HG03571 (cell line): ENCODE measurements around the gene HGS.
"Not testable (repeated sequence)": the region's sequence is repeated elsewhere in the genome, so short reads cannot be mapped to it uniquely, and the experiment has no call there.

Experiments
- ATAC-seq: cut with Tn5 transposase; IDR thresholded peaks from one replicate; pipeline ENCODE4 v1.9.1; 2021; ENCODE audit not compliant: unreplicated experiment

The HGS gene

DNA sequence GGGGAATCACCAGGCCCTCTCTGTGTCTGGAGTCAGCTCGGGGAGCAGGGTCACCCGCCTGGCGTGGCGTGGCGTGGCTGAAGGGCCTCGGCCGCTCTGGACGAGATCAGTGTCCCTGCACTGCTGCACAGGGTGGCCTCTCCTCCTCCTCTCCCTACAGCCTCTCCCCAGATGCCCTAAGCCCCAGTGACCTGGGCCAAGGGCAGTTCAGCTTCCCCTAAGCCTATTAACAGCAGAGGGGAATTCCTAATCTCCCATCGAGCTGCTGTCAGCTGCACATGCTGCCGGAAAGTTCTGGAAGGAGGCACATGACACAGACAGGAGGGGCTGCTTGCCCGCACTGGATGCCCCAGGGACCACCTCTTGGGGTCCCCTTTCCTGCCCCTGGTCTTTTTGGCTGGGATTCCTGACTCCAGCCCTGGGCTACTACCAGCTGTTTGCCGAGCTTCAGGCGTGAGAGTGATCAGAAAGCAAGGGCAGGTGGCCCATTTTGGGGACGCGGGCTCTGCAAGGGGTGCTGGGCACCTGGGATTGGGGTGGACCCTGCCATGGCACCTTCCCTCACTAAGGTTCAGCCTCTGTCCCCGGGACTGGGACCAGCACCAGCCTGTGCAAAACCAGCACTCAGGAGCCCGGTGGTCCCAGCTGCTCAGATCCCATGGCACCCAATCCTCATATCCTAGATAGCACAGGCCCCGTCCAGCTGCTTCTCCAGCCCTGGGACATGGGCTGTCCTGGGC lies 28.3 kb upstream of the HGS start:
- ATAC-seq = no peak

GRCh38 chr17:81656118-81656743 lies 27.6 kb upstream of the HGS start, which contains the start of gene PDE6G:
PDE6G (minus strand) TSS chr17:81656542; CDS start chr17:81653305, 3,237 bp downstream.
- no peak for ATAC-seq

DNA sequence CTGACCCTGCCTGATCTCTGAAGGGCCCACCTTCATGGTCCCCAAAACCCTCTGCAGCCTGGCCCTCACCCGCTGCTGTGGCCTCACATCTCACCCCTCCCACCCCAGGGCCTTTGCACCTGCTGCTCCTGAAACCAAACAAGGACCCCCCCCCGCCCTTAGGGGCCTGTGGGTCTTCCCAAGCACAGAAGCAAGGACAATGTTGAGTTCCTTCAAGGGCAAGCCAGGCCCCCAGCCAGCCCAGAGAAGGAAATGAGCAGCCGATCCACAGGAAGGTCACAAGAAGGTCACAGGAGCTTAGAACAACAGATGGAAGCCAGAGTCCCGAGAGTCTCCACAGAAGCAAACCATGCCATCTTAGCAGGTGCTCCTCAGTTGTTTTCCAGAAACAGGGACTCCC lies 27.0 kb upstream of the HGS start:
- no peak for ATAC-seq

GRCh38 chr17:81659038-81659437 lies 24.8 kb upstream of the HGS start:
- ATAC-seq = no peak

- no peak for ATAC-seq
Observed at GRCh38 chr17:81660441-81660840, 23.4 kb upstream of the HGS start.

DNA sequence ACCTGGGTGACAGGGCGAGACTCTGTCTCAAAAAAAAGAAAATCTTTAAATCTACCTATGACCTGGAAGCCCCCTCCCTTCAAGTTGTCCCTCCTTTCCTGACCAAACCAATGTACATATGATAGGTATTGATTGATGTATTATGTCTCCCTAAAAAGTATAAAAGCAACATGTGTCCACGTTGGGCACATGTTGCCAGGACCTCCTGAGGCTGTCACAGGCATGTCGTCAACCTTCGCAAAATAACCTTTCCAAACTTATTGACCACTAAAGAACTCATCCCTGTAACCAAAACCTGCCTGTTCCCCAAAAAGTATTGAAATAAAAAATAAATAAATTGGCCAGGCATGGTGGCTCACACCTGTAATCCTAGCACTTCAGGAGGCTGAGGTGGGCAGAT lies 21.8 kb upstream of the HGS start:
- no peak for ATAC-seq

DNA sequence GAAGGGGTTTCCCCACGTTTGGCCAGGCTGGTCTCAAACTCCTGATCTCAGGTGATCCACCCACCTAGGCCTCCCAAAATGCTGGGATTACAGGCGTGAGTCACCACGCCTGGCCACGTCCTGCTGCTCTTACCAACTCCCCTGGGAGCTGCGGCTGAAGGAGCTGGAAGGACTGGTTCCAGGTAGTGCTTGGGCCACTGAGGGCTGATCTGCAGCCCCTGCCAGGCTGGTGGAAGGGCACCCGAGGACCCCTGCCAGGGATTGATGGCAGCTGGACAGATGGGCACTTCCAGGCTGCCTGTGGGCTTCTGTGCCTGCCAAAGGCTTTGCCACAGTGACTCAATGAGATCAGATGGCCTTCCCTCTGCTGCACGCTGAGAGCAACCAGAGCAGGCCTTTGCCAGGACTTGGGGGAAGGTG lies 19.8 kb upstream of the HGS start:
- ATAC-seq = no peak

GRCh38 chr17:81665205-81666091 lies 18.4 kb upstream of the HGS start:
- ATAC-seq = no peak

GRCh38 chr17:81666092-81666341 lies 17.8 kb upstream of the HGS start:
- peak; percentile 3 for ATAC-seq

DNA sequence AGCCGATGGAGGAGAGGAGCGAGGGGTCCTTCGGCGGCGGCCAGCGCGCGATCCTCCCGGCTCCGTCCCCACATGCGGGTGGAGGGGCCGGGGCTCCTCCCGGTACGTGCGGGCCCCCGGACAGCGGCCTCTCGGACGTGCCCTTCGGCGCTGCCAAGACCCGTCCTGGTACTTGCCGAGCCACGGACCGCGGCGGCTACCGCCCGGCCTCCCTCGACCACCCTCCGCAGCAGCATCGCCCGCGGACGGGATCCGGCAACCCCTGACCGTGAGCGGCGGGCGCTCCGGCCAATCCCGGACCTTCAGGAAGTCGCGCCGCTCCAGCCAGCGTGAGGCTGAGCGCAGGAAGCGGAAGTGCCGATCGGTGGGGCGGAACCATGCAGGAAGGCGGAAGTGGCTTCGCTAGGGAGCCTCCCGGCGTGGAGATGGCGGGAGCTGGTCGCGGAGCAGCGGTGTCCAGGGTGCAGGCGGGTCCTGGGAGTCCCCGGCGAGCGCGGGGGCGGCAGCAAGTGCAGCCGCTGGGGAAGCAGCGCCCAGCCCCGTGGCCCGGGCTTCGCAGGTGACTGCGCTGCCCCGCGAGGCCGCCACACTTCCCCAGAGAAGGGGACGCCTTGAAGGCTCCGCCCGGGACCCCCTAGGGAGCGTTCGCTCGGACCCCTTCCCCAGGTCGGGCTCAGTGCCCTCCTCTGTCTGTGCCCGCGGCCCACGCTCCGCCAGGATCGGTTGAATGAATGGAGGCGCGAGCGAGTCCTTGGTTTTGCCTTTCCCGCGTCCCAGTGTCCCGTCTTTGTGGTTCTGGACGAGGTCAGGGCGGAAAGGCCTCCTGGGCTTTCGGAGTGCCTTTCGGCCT lies 17.2 kb upstream of the HGS start, which contains the start of the genes CCDC137 and OXLD1:
Gene CCDC137, plus strand, starts transcription at position 396 of the 850 bp plus-strand sequence. Its CDS starts 30 bp downstream, at position 426.
Gene OXLD1, minus strand, starts transcription at position 264 of the 850 bp plus-strand sequence. Its CDS starts 28 bp downstream, at position 236.
- ATAC-seq = peak; percentile 82

DNA sequence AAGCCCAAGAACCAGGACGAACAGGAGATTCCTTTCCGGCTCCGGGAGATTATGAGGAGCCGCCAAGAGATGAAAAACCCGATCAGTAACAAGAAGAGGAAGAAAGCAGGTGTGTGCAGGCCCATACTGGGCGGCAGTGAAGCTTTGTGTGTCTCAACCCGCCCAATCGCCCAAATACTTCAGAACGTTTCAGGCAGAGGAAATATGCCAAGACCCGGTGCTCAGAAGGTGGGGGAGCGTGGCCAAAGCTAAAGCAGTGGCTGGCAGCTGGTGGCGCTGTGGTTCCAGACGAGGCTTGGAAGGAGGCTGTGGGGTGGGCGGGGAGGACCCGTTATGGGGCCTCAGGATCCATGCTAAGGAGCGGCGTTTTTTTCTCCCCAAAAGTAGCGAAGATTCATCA lies 16.1 kb upstream of the HGS start:
- no peak for ATAC-seq

DNA sequence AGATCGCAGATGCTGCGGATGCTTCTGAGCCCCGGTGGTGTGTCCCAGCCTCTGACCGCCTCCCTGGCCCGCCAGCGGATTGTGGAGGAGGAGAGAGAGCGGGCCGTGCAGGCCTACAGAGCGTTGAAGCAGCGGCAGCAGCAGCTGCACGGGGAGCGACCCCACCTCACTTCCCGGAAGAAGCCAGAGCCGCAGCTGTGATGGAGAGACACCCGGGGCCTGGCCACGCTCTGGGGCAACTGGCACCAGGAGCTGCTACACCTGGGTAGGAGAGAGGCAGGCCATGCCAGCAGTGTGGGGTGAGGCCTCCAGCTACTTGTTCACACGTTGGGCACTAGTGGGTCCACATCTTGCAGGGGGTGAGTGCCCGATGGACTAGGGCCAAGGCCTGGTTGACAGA lies 11.3 kb upstream of the HGS start:
- no peak for ATAC-seq

DNA sequence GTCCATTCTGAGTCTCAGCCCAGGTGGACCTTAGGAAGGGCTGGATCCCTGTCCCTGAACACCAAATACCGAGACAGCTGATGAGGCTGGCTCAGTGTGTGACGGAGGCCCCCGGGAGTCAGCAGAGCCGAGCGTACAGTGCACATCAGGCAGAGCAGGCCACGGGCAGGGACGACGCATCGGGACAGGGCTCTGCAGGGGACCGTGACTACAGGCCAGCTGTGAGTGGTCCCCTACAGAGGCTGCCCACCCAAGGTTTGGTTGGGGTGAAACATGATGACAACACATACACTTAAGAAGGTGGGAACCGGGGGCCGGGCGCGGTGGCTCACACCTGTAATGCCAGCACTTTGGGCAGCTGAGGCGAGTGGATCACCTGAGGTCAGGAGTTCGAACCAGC lies 10.9 kb upstream of the HGS start:
- no peak for ATAC-seq

- ATAC-seq = no peak
Observed at GRCh38 chr17:81673561-81674258, 10.1 kb upstream of the HGS start.

DNA sequence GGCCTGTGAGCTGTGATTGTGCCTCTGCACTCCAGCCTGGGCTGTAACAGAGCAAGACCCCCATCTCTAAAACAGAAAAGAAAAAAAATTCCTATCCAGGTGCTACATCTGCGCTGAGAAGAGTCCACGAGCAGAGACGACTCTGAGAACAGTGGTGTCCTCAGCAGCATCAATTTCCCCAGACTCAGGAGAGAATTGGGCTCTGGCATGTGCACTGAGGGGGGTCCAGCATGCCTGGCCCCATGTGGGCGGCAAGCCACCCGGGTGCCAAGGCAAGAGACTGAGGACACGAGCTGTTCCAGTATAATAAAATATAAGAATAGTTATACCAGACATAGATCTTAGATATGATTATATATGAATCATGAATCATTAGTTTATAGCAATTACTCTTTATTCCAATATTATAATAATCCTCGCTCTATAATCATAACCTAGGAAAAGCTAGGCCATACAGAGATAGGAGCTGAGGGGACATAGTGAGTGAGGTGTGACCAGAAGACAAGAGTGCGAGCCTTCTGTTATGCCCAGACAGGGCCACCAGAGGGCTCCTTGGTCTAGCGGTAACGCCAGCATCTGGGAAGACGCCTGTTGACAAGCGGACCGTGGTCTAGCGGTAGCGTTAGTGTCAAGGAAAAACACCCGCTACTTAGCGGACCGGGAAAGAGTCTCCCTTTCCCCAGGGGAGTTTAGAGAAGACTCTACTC lies 8.1 kb upstream of the HGS start:
- not testable (repeated sequence) for ATAC-seq

DNA sequence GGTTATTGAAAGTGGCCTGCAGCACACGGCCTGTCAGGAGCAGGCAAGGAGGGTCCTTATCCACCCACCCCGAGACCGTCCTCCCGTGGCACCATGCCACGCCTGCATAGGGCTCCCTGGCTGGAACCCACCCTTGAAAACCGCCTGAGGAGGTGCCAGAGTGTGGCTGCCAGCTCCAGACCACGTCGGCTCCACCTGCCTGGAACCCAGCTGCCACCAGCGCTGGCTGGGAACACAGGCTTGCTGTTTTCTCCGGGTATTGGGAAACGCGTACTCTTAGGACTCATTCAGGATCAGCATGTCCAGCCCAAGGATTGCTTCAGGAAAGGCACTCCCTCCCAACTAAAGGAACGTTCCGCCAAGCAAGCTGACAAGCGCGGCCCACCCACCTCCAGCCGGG lies 6.9 kb upstream of the HGS start:
- no peak for ATAC-seq

- no peak for ATAC-seq
Observed at GRCh38 chr17:81680150-81680549, 3.7 kb upstream of the HGS start.

- ATAC-seq = no peak
Observed at GRCh38 chr17:81681672-81682071, 2.1 kb upstream of the HGS start.

- ATAC-seq = no peak
Observed at GRCh38 chr17:81682565-81683207, 1.1 kb upstream of the HGS start.
